GM21529 (cell line): Measurements from ENCODE around the gene GLCE.
"Not testable (repeated sequence)": the region's sequence is repeated elsewhere in the genome, so short reads cannot be mapped to it uniquely, and the experiment has no call there.

ENCODE experiments used
- ATAC-seq: cut with Tn5 transposase; IDR thresholded peaks from one replicate; pipeline ENCODE4 v1.9.1; 2021; ENCODE audit not compliant: unreplicated experiment

GLCE gene

GRCh38 chr15:69135499-69135898 is 24.9 kb upstream of the GLCE start:
- ATAC-seq: no peak

- no peak for ATAC-seq
Observed at GRCh38 chr15:69138963-69139362, 21.5 kb upstream of the GLCE start.

- no peak for ATAC-seq
Observed at GRCh38 chr15:69140306-69140705, 20.1 kb upstream of the GLCE start.

GRCh38 chr15:69141286-69141701 is 19.1 kb upstream of the GLCE start:
- ATAC-seq: no peak

GRCh38 chr15:69141833-69142232 is 18.6 kb upstream of the GLCE start:
- no peak for ATAC-seq

- no peak for ATAC-seq
Observed at GRCh38 chr15:69143756-69144436, 16.5 kb upstream of the GLCE start.

- no peak for ATAC-seq
Observed at GRCh38 chr15:69144530-69144929, 15.9 kb upstream of the GLCE start.

GRCh38 chr15:69145149-69145693 is 15.2 kb upstream of the GLCE start:
- no peak for ATAC-seq

- ATAC-seq: no peak
Observed at GRCh38 chr15:69145694-69146492, 14.5 kb upstream of the GLCE start.

DNA sequence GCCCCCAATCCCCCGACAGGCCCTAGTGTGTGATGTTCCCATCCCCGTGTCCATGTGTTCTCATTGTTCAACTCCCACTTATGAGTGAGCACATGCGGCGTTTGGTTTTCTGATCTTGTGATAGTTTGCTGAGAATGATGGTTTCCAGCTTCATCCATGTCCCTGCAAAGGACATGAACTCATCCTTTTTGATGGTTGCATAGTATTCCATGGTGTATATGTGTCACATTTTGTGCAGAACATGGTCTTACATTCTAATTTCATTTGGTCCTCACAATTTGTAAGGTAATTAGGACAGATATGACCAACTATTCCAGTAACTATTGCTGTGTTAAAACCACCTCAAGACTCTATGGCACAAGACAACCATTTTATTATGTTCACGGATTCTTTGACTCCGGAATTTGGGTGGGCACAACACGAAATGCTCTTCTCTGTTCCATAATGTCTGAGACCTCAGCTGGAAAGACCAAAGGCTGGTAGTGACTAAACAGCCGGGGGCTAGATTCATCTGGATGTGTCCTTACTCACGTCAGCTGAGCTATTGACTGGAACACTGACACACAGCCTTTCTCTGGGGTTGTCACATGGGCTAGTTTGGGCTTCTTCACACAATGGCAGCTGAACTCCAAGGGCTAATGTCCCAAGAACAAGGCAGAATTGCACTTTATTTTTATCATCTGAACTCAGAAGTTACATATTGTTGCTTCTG is 13.6 kb upstream of the GLCE start:
- ATAC-seq: no peak

DNA sequence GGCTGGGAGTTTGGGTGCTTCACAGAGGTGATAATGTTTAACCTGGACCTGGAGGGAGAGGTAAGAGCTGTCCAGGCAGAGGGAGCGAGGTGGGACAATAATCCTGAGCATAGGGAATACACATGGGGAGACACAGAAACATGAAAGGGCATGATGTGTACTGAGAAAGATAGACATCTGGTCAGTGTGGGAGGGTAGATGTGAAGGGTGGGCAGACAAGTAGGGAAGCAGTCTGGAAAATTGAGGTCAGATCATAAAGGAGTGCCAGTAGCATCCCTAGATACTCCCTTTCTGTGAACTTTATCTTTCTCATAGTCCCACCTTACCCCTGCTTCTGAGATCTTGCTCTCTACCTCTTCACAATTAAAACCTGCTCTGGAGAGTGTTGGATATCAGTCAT is 12.0 kb upstream of the GLCE start:
- no peak for ATAC-seq

GRCh38 chr15:69149163-69149562 is 11.3 kb upstream of the GLCE start:
- no peak for ATAC-seq

DNA sequence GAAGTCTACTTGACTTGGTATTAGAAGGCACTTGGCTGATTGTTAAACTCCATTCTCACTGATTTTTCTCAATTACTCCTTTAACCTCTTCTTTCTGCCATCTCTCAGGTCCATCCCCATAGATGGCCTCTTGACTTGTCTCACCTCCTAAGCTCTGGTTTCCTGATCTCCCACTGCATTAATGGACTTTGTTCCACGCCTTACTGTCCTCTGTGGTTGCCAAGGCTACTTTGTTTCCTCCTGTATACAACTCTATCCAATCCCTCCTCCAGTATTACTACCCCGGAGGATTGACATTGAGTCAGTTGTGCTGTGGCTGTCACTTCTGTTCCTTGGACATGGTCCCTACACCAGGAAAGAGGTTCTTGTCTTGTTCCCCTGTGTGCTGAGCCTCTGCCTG is 10.6 kb upstream of the GLCE start:
- no peak for ATAC-seq

GRCh38 chr15:69150336-69150735 is 10.1 kb upstream of the GLCE start:
- no peak for ATAC-seq

DNA sequence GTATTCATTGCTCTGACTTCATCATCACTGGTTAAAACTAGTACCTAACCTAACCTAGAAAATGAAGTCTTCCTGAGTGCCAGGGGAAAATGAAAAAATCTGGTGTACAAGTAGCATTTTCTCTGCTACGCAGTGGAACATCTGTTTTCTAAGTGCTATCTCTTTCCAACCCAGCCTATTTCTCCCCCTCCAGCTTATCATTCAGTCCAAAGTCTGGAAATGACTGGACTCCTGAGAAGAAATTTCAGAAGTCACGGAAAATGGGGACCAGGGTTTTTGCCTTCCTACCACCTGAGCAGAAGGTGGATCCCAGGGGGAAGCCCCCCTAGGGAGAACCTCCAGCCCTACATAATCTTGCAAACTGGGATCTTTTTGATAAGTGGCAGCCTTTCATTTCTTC is 9.6 kb upstream of the GLCE start:
- ATAC-seq: no peak

DNA sequence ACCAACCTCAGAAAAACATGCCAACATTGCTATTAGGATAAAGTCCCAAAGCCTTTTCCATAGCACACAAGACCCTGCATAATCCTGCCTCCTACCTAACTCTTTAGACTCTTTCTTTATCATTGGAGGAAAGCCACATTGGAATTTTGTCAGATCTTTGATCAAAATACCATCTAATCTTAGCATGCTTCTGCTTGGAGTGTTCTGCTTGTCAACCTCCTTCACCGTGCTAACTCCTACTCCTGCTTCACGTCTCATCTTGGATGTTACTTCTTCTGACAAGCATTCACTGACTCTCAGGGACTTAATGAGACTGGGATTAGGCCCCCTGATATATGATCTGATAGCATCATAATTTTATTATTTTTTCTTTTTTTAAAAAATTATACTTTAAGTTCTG is 7.4 kb upstream of the GLCE start:
- no peak for ATAC-seq

GRCh38 chr15:69153587-69153986 is 6.8 kb upstream of the GLCE start:
- ATAC-seq: not testable (repeated sequence)

DNA sequence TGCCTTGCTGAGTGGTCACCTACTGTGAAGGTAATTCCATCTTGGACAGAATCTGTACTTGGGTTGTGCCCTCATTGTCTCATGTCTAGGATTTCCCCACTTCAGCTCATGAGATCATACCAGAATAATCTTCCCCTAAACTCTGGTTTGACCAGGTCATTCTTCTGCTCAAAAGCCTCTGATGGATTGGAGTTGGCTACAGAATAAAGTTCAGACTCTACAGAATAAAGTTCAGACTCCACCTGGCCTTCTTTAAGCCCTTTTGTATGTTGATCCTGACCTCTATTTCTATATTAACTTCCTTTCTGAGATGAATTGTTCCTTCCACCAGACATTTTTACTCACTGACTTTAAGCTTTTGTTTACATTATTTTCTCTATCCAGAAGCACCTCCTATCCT is 6.4 kb upstream of the GLCE start:
- ATAC-seq: no peak

DNA sequence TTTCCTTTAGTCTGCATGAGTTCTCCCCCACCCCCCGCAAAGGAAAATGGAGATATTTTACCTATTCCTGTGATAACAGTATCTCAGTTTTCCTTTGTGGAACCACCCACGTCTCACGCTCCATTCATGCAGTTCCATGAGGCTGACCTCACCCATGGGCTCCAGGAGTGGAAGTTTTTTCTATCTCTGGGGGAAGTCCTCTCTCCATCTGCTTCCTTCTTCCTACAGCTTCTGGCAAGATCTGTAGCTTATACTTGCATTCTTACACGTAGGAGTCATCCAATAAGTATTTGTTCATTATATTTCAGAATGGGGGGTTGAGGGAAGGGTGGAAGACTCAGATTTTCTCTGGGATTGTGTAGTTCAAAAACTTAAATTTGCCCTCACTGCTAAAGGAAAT is 5.8 kb upstream of the GLCE start:
- no peak for ATAC-seq

DNA sequence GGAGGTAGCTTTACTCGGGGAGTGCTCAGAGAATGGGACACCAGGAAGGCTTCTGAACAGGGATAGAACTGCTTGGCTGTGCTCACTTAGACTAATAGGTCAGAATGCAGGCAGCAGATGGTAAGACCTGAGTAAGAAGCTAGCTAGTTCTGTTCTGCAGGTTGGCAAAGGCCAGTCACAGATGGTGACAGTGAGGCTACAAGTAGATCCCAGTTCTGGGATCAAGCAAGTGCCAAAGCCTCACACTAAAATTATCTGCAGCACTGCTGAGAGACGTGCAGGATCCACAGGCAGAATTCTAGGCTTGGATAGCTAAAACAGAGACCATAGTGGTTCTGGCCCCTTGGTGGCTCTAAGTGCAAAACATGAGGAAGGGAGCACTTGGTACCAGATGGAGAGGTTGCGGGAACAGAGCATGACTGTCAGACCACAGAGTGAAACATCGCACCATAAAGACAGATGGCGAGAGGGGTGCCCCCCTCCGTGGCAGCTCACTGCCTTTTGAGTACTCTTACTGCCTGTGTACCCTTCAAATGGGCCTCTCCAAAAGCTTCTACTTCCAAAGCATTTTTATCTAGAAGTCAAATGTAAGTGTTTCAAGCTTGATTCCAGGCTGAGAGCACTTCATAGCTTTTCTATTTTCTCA is 3.6 kb upstream of the GLCE start:
- ATAC-seq: no peak

DNA sequence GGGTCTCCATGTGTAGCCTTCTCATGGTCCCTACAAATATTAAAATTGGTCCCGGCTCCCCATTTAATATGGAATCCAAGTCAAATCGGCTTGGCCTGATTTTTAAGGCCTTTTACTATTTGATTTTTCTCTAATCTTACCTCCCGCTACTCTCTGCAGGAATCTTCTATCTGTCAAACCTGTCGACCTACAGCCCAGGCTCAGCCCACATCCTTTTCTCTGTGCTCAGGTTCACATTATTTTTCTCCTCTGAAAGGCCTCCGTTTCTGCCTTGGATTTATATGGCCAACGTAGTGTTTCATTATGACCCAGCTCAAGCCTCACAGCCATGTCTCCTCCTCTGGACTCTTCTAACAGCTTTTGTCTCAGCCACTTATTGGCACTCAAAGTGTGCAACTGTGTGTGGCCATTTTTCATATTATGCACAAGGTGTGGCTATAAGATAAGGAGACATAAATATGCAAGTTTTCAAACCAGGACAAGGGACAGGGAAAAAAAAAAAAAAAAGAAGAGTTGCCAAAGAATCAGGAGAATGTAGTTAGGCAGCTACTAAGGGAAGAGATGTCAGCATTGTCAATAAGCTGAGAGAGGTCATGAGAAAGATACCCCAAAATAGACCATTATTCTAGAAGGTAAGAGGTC is 2.1 kb upstream of the GLCE start:
- ATAC-seq: no peak
